ENCODE measurements around the gene STXBP5. TPM values are rescaled to one million over a fixed set of nuclear protein-coding genes. Genes with fewer than 3 reads are reported as not detected.

Gene STXBP5
- total and polyA plus RNA-seq, 9 donors = 3.3 to 15.4 (median 10.4) TPM

DNA sequence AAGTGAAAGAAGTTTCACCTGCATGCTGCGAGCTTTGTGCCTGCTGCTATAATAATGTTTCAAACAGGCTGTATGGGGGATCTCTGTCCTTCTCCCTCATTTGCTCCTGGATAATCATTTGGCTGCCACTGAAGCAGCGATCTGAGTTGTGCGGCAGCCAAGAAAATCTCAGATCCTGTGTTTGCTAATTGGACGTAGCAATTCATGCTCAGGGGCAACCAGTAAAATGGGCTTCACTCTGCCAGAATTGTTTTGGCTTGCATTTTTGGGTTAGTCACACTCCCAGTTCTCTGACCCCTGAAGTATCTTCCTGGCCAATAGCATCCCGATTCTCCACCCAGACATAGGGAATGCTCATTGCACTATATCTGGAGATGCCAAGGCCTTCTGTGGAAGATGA is 13.7 kb upstream of the STXBP5 start:
- TF ChIP-seq EP300 (IDR thresholded peaks at IDR 0.05) (no peak), POLR2A (IDR thresholded peaks at IDR 0.05) (no peak)
- TF ChIP-seq, protein P1, sequence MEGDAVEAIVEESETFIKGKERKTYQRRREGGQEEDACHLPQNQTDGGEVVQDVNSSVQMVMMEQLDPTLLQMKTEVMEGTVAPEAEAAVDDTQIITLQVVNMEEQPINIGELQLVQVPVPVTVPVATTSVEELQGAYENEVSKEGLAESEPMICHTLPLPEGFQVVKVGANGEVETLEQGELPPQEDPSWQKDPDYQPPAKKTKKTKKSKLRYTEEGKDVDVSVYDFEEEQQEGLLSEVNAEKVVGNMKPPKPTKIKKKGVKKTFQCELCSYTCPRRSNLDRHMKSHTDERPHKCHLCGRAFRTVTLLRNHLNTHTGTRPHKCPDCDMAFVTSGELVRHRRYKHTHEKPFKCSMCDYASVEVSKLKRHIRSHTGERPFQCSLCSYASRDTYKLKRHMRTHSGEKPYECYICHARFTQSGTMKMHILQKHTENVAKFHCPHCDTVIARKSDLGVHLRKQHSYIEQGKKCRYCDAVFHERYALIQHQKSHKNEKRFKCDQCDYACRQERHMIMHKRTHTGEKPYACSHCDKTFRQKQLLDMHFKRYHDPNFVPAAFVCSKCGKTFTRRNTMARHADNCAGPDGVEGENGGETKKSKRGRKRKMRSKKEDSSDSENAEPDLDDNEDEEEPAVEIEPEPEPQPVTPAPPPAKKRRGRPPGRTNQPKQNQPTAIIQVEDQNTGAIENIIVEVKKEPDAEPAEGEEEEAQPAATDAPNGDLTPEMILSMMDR (IDR thresholded peaks at IDR 0.05) = no peak
- H3K36me3 ChIP-seq = no peaks in the 10 kb centered on the region
- no peaks in the 10 kb centered on the region for H3K9me3 ChIP-seq
- H3K27ac ChIP-seq = no peak overlapping the region
- intact Hi-C loops (cut with DNase I) = no loop called here
- no peak for DNase-seq
- H3K4me3 ChIP-seq = no peak overlapping the region
- 21 to 44% (median 43%) methylated on average over 5 of the region's 5 CpGs for WGBS, 3 donors
- H3K4me1 ChIP-seq (ENCODE audit: insufficient read depth) = no peaks in the 10 kb centered on the region
- H3K27me3 ChIP-seq = no peaks in the 10 kb centered on the region

GRCh38 chr6:147192278-147192911 is 11.8 kb upstream of the STXBP5 start:
- H3K4me1 ChIP-seq (ENCODE audit: insufficient read depth) = no peaks in the 10 kb centered on the region
- no peak overlapping the region for H3K27ac ChIP-seq
- intact Hi-C loops (cut with DNase I) = no loop called here
- no peak for DNase-seq
- H3K9me3 ChIP-seq = no peaks in the 10 kb centered on the region
- no peak for TF ChIP-seq POLR2A (IDR thresholded peaks at IDR 0.05)
- TF ChIP-seq, protein P1 (IDR thresholded peaks at IDR 0.05) = no peak
- H3K4me3 ChIP-seq = no peak overlapping the region
- H3K36me3 ChIP-seq = no peaks in the 10 kb centered on the region
- no peaks in the 10 kb centered on the region for H3K27me3 ChIP-seq
- 30 to 58% (median 41%) methylated on average over 3 of the region's 3 CpGs for WGBS, 3 donors

DNA sequence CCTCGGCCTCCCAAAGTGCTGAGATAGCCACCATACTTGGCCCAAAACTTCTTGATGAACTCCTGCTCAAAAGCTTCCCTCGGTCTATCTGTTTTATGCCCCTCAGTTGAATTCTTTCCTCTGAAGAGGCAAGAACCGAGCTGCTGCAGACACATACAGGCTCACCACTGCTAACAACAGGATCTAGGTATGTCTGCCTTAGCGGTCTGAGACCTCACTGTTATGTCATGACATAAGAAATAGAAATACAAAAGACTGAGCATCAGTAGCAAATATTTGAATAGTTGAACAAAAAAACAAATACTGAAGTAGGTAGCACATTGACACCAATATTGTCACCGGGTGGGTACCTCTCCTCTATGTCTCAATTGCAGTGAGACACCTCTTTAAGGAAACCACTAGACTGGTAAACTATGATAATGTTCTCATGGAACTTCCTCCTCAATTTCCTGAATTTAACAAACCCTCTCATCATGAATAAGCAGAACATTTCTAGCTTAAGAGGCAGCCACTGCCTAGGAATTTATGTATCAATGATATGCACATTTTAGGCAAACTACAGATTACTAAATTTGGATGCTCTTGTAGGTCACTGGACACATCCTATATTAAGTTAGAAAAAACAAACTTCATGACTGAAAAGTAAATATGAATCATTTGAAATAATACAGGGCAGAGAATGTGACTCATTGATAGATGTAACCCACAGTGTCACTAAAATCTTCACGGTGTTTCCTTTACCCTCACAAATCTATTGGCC is 9.4 kb upstream of the STXBP5 start:
- H3K9me3 ChIP-seq = no peaks in the 10 kb centered on the region
- no peaks in the 10 kb centered on the region for H3K36me3 ChIP-seq
- no peak for DNase-seq
- no peak overlapping the region for H3K27ac ChIP-seq
- no peaks in the 10 kb centered on the region for H3K4me1 ChIP-seq (ENCODE audit: insufficient read depth)
- H3K27me3 ChIP-seq = no peaks in the 10 kb centered on the region
- H3K4me3 ChIP-seq = no peak overlapping the region
- 89 to 92% (median 92%) methylated on average over 6 of the region's 6 CpGs for WGBS, 3 donors
- intact Hi-C loops (cut with DNase I) = no loop called here
- TF ChIP-seq, protein P1 (IDR thresholded peaks at IDR 0.05) = no peak

DNA sequence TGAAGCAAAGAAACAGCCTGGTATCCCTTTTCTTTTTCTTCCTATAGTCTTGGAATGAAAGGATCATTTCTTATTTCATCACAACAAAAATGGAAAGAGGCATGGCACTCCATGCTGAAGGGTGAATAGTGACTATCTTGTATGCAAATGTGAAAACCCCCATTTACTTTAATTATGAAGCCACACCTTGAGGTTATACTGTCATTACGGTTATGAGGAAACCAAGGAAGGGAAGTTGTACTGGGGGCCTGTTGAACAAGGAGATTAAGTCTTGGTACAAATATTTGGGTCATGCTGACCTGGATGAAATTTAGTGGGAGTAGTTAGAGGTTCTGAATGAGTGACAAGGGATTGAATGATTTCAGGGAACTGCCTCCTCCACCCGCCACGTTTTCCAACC is 8.7 kb upstream of the STXBP5 start:
- no peak overlapping the region for H3K4me3 ChIP-seq
- 85 to 88% (median 87%) methylated on average over 3 of the region's 3 CpGs for WGBS, 3 donors
- DNase-seq = no peak

More for the DNA sequence above, 8.7 kb upstream of the STXBP5 start:
- no peaks in the 10 kb centered on the region for H3K4me1 ChIP-seq (ENCODE audit: insufficient read depth)
- no peaks in the 10 kb centered on the region for H3K36me3 ChIP-seq
- intact Hi-C loops (cut with DNase I) = no loop called here
- H3K9me3 ChIP-seq = no peaks in the 10 kb centered on the region
- H3K27ac ChIP-seq = no peak overlapping the region
- H3K27me3 ChIP-seq = no peaks in the 10 kb centered on the region
- TF ChIP-seq EP300 (IDR thresholded peaks at IDR 0.05) (no peak), POLR2A (IDR thresholded peaks at IDR 0.05) (no peak)
- TF ChIP-seq, protein P1 (IDR thresholded peaks at IDR 0.05) = no peak

Measured in ovary (tissue), 9 donors.